Smooth muscle cell of the pulmonary artery (primary cell): Measurements from ENCODE around the gene TLNRD1. TPM values are rescaled to one million over a fixed set of nuclear protein-coding genes. Genes with fewer than 3 reads are reported as not detected.

ENCODE experiments used
- total RNA-seq: library from RNA; depleted of rRNA; stranded (reverse); fragments of >200 nt; gene quantifications from 2 replicates; pipeline ENCODE4 v1.2.3, GENCODE V29; 2014

Gene TLNRD1
- total RNA-seq: 4.8 and 5.3 TPM in 2 replicates

GRCh38 chr15:81000624-81001151, at the start of gene TLNRD1:
TSS of gene TLNRD1 (plus strand) at chr15:81000923. CDS start at chr15:81002272, 1,349 bp downstream.

DNA sequence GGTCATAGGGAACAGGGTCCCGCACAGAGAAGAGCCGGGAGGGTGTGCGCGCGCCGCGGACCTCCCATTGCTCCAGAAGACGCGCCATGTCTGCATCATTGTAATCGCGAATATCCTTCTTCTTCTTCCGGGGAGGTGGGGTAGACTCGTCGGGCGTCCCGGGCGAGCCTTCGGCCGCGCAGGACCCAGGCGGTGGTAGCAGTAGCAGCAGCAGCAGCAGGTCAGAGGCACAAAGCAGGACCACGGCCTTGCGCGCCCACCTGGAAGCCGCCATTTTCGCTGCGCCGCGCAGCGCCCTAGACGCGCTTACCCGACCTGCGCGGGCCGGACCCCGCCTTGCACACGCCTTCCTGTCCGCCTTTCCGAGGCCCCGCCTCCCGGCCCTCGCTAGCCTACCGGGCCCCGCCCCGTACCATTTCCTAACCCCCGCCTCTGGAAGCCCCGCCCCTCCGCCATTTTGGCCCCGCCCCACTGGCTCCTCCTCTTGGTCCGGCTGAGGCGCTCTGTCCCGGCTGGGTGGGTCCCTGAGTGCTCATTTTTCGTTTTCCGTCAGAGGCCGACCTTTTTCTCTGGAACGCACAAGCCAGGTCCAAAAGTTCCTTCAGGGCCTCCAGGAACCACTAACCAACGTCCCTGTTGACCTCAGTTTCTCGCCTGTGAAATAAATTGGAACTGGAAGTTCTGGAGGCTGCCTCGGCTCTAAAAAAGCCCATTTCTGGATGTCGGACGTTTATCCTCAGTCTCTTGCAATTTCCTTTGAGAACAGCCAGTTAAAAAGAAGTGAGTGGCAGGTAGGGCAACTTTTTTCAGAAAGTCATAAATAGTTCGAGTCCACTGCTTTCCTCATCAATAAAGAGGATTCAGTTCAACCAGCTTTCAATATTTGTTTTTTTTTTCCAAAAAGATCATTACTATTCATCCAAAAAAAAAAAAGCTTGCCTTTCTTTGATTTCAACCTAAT, 10.9 kb upstream of the TLNRD1 start, which contains the start of gene MESD:
MESD (minus strand) TSS at position 302 of the 961 bp plus-strand sequence; CDS start at position 274, 28 bp downstream.

Other genes with a start within 250 kb of the TLNRD1 start
- 360 and 994 TPM in 2 replicates for gene CEMIP, start 221.6 kb upstream of the TLNRD1 start, total RNA-seq
- gene MESD, start 11.1 kb upstream of the TLNRD1 start, total RNA-seq: 19.4 and 23.5 TPM in 2 replicates
- gene CFAP161, start 133.3 kb downstream of the TLNRD1 start, total RNA-seq: 0.10 TPM in 1 of 2 replicates, not detected in the other
- 0.20 and 0.65 TPM in 2 replicates for gene IL16, start 196.0 kb downstream of the TLNRD1 start, total RNA-seq